ENCODE measurements around the gene ID3.

ID3 gene

GRCh38 chr1:23570001-23570691 lies 10.8 kb upstream of the ID3 start:
- in situ Hi-C loops (cut with MboI; ENCODE audit: low pct_unique_long_range_greater_than_20kb, low sequenced_read_pairs, unreplicated experiment): no loop called here
- no peak for DNase-seq (ENCODE audit: low spot score)
- no peak for TF ChIP-seq CTCF (IDR thresholded peaks at IDR 0.05; ENCODE audit: extremely low read depth, insufficient read depth, missing control alignments)

GRCh38 chr1:23568608-23569383 lies 9.5 kb upstream of the ID3 start:
- in situ Hi-C loops (cut with MboI; ENCODE audit: low pct_unique_long_range_greater_than_20kb, low sequenced_read_pairs, unreplicated experiment): no loop called here
- TF ChIP-seq CTCF (IDR thresholded peaks at IDR 0.05; ENCODE audit: extremely low read depth, insufficient read depth, missing control alignments): no peak
- DNase-seq (ENCODE audit: low spot score): no peak

- DNase-seq (ENCODE audit: low spot score): no peak
- no peak for TF ChIP-seq CTCF (IDR thresholded peaks at IDR 0.05; ENCODE audit: extremely low read depth, insufficient read depth, missing control alignments)
- in situ Hi-C loops (cut with MboI; ENCODE audit: low pct_unique_long_range_greater_than_20kb, low sequenced_read_pairs, unreplicated experiment): no loop called here
Observed at GRCh38 chr1:23567996-23568607, 8.8 kb upstream of the ID3 start.

- no peak for TF ChIP-seq CTCF (IDR thresholded peaks at IDR 0.05; ENCODE audit: extremely low read depth, insufficient read depth, missing control alignments)
- in situ Hi-C loops (cut with MboI; ENCODE audit: low pct_unique_long_range_greater_than_20kb, low sequenced_read_pairs, unreplicated experiment): no loop called here
- DNase-seq (ENCODE audit: low spot score): no peak
Observed at GRCh38 chr1:23567629-23567995, 8.3 kb upstream of the ID3 start.

GRCh38 chr1:23566304-23566703 lies 7.0 kb upstream of the ID3 start:
- no peak for DNase-seq (ENCODE audit: low spot score)
- in situ Hi-C loops (cut with MboI; ENCODE audit: low pct_unique_long_range_greater_than_20kb, low sequenced_read_pairs, unreplicated experiment): no loop called here

GRCh38 chr1:23565776-23566175 lies 6.5 kb upstream of the ID3 start:
- no peak for TF ChIP-seq CTCF (IDR thresholded peaks at IDR 0.05; ENCODE audit: extremely low read depth, insufficient read depth, missing control alignments)
- DNase-seq (ENCODE audit: low spot score): no peak
- in situ Hi-C loops (cut with MboI; ENCODE audit: low pct_unique_long_range_greater_than_20kb, low sequenced_read_pairs, unreplicated experiment): no loop called here

More at GRCh38 chr1:23566304-23566703, 7.0 kb upstream of the ID3 start:
- peak; percentile 28 for TF ChIP-seq CTCF (IDR thresholded peaks at IDR 0.05; ENCODE audit: extremely low read depth, insufficient read depth, missing control alignments)

All from GM13977 (cell line).